GM12878 (cell line): ENCODE measurements around the gene PCP4L1. TPM values are rescaled to one million over a fixed set of nuclear protein-coding genes. Genes with fewer than 3 reads are reported as not detected.

Experiments used
- ATAC-seq: fragments of 200-7000 bp; cut with Tn5 transposase; 3 replicates; pipeline ENCODE4 v1.9.1; 2020; ENCODE audit warnings: mild to moderate bottlenecking, moderate library complexity
- BruUV-seq: library from RNA; stranded (reverse); fragments of 400-500 nt; replicated peaks from 2 replicates; lab custom pipeline; 2021; lab: Mats Ljungman, UMichigan
- CTCF ChIA-PET: fragments of 300-600 bp; sonication (Branson Sonifier 250); formaldehyde crosslinking; extraction: SDS; loops from one replicate; lab custom pipeline; 2021; ENCODE audit warnings: inconsistent platforms; lab: Yijun Ruan, JAX
- POLR2A ChIA-PET: fragments of 350-600 bp; formaldehyde crosslinking; extraction: SDS; loops from one replicate; lab custom pipeline; 2021; ENCODE audit warnings: inconsistent platforms; lab: Charles Lee
- RAD21 ChIA-PET: fragments of 300-600 bp; sonication (Branson Sonifier 250); formaldehyde crosslinking; loops from one replicate; lab custom pipeline; 2023; ENCODE audit warnings: antibody characterized with exemption; ENCODE audit not compliant: unreplicated experiment; lab: Charles Lee
- SMC1A ChIA-PET: fragments of 300-600 bp; sonication (Branson Sonifier 250); formaldehyde crosslinking; loops from one replicate; lab custom pipeline; 2023; ENCODE audit not compliant: unreplicated experiment, uncharacterized antibody; lab: Charles Lee
- DNase-seq: peaks from one replicate; pipeline ENCODE4 v3.0.0-alpha.2; 2011; ENCODE audit warnings: low read depth, low spot score
- FAIRE-seq: peaks from 3 replicates; lab custom pipeline; 2011; peaks lifted over from hg19 to GRCh38; lab: Jason Lieb, UNC
- H2AFZ ChIP-seq: 2 replicates; pipeline ENCODE4 v1.6.0; 2011; ENCODE audit warnings: low read depth, low read length, control low read depth; ENCODE audit not compliant: control insufficient read depth
- H3K27ac ChIP-seq: 2 replicates; pipeline ENCODE4 v1.5.1; 2011; ENCODE audit warnings: control low read depth; ENCODE audit not compliant: control insufficient read depth, insufficient read depth
- H3K27me3 ChIP-seq, 2 experiments: replicated peaks in 1 of 2; 2 replicates each; pipeline versions ENCODE4 v1.6.0 to v1.6.1; 2011; ENCODE audit warnings: low read length in 1 of 2; ENCODE audit not compliant: control insufficient read depth in 2 of 2, insufficient read depth in 2 of 2
- H3K36me3 ChIP-seq, 2 experiments: 2 replicates each; pipeline ENCODE4 v1.5.1; 2011; ENCODE audit warnings: low read length in 1 of 2; ENCODE audit not compliant: control insufficient read depth in 2 of 2, insufficient read depth in 2 of 2
- H3K4me1 ChIP-seq: 2 replicates; pipeline ENCODE4 v1.6.1; 2011; ENCODE audit warnings: mild to moderate bottlenecking, low read length, moderate library complexity, mixed read lengths; ENCODE audit not compliant: control insufficient read depth, insufficient read depth
- H3K4me2 ChIP-seq: 2 replicates; pipeline ENCODE4 v1.6.0; 2011; ENCODE audit warnings: control low read depth; ENCODE audit not compliant: control insufficient read depth, insufficient read depth
- H3K4me3 ChIP-seq: fragments of 200-600 bp; sonication (generic); 2 replicates; pipeline ENCODE4 v1.5.1; 2016
- H3K79me2 ChIP-seq: 2 replicates; pipeline ENCODE4 v1.6.0; 2011; ENCODE audit warnings: low read length; ENCODE audit not compliant: control insufficient read depth, insufficient read depth
- H3K9ac ChIP-seq: 2 replicates; pipeline ENCODE4 v1.8.0; 2011; ENCODE audit warnings: low read length, control low read depth, mixed read lengths; ENCODE audit not compliant: control insufficient read depth, insufficient read depth
- H3K9me3 ChIP-seq: replicated peaks from 3 replicates; pipeline ENCODE4 v1.5.1; 2011; ENCODE audit warnings: mild to moderate bottlenecking, low read length; ENCODE audit not compliant: control insufficient read depth, insufficient read depth
- H4K20me1 ChIP-seq: 2 replicates; pipeline ENCODE4 v1.6.0; 2011; ENCODE audit not compliant: control insufficient read depth, insufficient read depth
- DPF2 ChIP-seq: fragments of 450-650 bp; IDR thresholded peaks from 2 replicates; pipeline ENCODE4 v1.6.1; 2017; ENCODE audit warnings: mild to moderate bottlenecking
- JUNB ChIP-seq: IDR thresholded peaks from 2 replicates; pipeline ENCODE4 v1.6.1; 2016; ENCODE audit warnings: antibody characterized with exemption, mild to moderate bottlenecking
- WGBS: methylation state at CpG from one replicate; pipeline ENCODE4 v1.1.6; 2016; ENCODE audit warnings: low lambda C conversion rate; ENCODE audit not compliant: insufficient replicate concordance, insufficient coverage; ENCODE audit errors: missing lambda C conversion rate; 5-methylcytosine and 5-hydroxymethylcytosine counted together
- in situ Hi-C: fragments of 300-500 bp; cut with MboI; formaldehyde crosslinking; loops from 9 replicates; pipeline ENCODE4 v1.14.3; 2018; ENCODE audit warnings: mixed read lengths
- intact Hi-C: fragments of 100-400 bp; cut with micrococcal nuclease; formaldehyde crosslinking; loops from one replicate; pipeline ENCODE4 v1.14.2; 2022; ENCODE audit not compliant: unreplicated experiment
- polyA plus RNA-seq, 11 experiments: library from polyadenylated mRNA; depleted of rRNA in 4 of 11; unstranded in 6 of 11; stranded (reverse) in 5 of 11; fragments of >200 nt; fragmentation: Nextera tagmentation in 4 of 11; fragmentation: Illumina TruSeq in 1 of 11; extraction: Ambion mirVana in 4 of 11; extraction: Trizol in 1 of 11; gene quantifications; 1 replicate in 1 of 11; 2 replicates in 10 of 11; pipeline versions ENCODE4 v1.2.1 to v1.2.3, GENCODE V29; 2011 to 2016; ENCODE audit warnings: inconsistent platforms in 2 of 11, missing spikeins in 2 of 11, low read depth in 1 of 11
- total RNA-seq, 4 experiments: library from RNA; depleted of rRNA in 3 of 4; stranded (reverse); fragments of >200 nt in 3 of 4; fragmentation: Illumina TruSeq in 1 of 4; extraction: Trizol in 1 of 4; gene quantifications; 2 replicates each; pipeline versions ENCODE4 v1.2.1 to v1.2.3, GENCODE V29; 2013 to 2021

Gene PCP4L1
- total and polyA plus RNA-seq, 10 of the 15 experiments (the other 5 are each of a cell fraction or from before 2014, with no cell fraction given): 1.0 to 5.2 (median 2.8) TPM

- CTCF ChIA-PET: interaction anchor here (0.6 to 4.0 kb wide), 8 partner anchors 11 to 190 kb away, joined by 3 to 16 read pairs (median 4); partner anchors contain the start of genes NDUFS2 and TOMM40L
- peak; percentile 63 for ATAC-seq
Observed at GRCh38 chr1:161260376-161261260, 2.1 kb downstream of the PCP4L1 start.

More at GRCh38 chr1:161260376-161261260, 2.1 kb downstream of the PCP4L1 start:
- FAIRE-seq (no peak), DNase-seq (no peak)
- TF ChIP-seq JUNB (peak; percentile 33; the same call in 1 of the 2 replicates), DPF2 (no peak)
- H2AFZ ChIP-seq: peak overlapping the region; percentile 18
- no peak overlapping the region for H3K9ac ChIP-seq
- peaks cover 13% of the 10 kb centered on the region for H3K4me1 ChIP-seq
- peaks cover 7% of the 10 kb centered on the region; the same call in 1 of the 3 replicates for H3K9me3 ChIP-seq
- H4K20me1 ChIP-seq: no peaks in the 10 kb centered on the region
- BruUV-seq: no TSS peak
- intact Hi-C loops (no loop called here), in situ Hi-C loops (no loop called here)
- POLR2A ChIA-PET: interaction anchor here (0.5 to 1.3 kb wide), 5 partner anchors 11 to 129 kb away, joined by 3 read pairs; no protein-coding TSS in a partner anchor
- RAD21 ChIA-PET: interaction anchor here (0.7 to 2.1 kb wide), 5 partner anchors 23 to 122 kb away, joined by 3 to 16 read pairs (median 3); partner anchors contain the start of gene TOMM40L
- WGBS: 1% methylated on average over 9 of the region's 9 CpGs
- H3K36me3 ChIP-seq: no peaks in the 10 kb centered on the region
- H3K27ac ChIP-seq: no peak overlapping the region
- peak overlapping the region; percentile 9; the same call in 1 of the 2 replicates for H3K4me3 ChIP-seq
- peak overlapping the region; percentile 21; the same call in 1 of the 2 replicates for H3K4me2 ChIP-seq
- no peaks in the 10 kb centered on the region for H3K79me2 ChIP-seq
- H3K27me3 ChIP-seq: peaks cover 0 to 5% of the 10 kb centered on the region in 2 experiments; a peak in 1 of 4 replicates
- SMC1A ChIA-PET: interaction anchor here (0.6 to 2.5 kb wide), 12 partner anchors 12 to 175 kb away, joined by 3 to 10 read pairs (median 4); partner anchors contain the start of gene TOMM40L
